Fibroblast of peridontal ligament (primary cell): ENCODE results near the gene LYRM4.
"Not testable (repeated sequence)": the region's sequence is repeated elsewhere in the genome, so short reads cannot be mapped to it uniquely, and the experiment has no call there.

Experiments used
- DNase-seq: peaks from one replicate; pipeline ENCODE4 v3.0.0-alpha.2; 2010; ENCODE audit errors: extremely low read depth

The LYRM4 gene

GRCh38 chr6:5122504-5123112 lies 138.1 kb downstream of the LYRM4 start:
- DNase-seq = no peak

GRCh38 chr6:5121956-5122355 lies 138.8 kb downstream of the LYRM4 start:
- no peak for DNase-seq

GRCh38 chr6:5121479-5121878 lies 139.3 kb downstream of the LYRM4 start:
- no peak for DNase-seq

- not testable (repeated sequence) for DNase-seq
Observed at GRCh38 chr6:5120543-5120942, 140.2 kb downstream of the LYRM4 start.

GRCh38 chr6:5120011-5120410 lies 140.7 kb downstream of the LYRM4 start:
- DNase-seq = no peak

DNA sequence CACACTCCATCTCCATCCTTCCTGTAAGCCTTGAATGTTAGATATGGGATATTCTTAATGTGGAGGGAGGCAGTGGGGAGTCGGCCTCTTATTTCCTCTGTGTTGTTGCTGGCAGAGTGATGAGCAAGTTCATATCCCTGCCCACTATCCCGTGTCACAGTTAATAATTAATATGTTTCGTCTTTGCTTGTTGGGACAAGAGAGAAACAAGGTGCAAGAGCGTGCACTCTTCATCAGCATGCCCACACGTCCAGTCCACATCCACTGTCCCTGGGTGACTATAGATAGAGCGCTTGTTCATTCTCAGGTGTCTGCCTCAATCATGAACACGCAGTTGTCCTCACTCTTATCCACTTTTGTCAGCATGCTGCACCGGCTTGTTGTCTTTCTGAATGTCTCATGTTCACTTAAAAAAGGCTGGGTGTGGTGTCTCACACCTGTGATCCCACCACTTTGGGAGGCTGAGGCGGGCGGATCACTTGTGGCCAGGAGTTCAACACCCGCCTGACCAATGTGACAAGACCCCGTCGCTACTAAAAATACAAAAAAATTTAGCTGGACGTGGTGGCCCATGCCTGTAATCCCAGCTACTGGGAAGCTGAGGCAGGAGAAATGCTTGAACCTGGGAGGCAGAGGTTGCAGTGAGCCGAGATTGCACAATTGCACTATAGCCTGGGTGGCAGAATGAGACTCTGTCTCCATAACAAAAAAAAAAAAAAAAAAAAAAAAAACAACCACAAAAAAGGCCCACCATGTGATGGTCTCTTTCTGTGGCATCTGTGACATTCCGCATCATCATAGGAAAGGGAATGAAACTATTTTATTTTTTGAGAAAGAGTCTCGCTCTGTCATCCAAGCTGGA lies 141.4 kb downstream of the LYRM4 start:
- no peak for DNase-seq

DNA sequence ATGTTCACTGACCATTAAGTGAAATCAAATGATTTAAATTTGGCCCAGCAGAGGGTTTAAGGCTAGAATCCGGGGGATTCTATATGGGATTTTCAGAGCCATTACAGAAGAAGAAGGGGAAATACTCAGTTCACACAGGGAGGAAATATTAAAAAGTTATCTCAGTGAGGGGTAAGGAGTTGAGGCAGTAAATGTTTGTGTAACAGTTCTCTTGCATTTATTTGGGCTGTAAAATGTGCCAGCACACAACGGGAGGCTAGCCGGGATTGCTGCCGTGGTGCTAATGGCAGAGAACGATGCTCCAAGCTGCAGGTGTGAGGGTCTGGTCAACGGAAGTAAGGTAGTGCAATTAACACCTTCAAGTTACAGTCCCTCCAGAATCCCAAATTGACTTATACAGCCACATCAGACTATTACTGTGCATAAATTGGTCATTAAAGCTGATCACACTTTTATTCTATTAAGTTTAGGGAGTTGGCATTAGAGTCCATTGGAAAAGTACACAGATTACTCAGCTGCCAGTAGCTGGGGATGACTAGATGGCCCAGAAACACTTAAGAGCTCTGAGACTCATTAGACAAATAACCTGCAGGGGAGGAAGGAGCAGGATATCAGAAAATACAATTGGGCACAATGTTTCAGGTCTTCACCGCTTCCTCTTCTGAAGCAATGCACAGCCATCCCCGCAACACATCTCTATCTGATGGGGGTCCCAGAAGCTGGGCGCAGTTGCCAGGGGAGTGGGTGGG lies 144.3 kb downstream of the LYRM4 start:
- no peak for DNase-seq

DNA sequence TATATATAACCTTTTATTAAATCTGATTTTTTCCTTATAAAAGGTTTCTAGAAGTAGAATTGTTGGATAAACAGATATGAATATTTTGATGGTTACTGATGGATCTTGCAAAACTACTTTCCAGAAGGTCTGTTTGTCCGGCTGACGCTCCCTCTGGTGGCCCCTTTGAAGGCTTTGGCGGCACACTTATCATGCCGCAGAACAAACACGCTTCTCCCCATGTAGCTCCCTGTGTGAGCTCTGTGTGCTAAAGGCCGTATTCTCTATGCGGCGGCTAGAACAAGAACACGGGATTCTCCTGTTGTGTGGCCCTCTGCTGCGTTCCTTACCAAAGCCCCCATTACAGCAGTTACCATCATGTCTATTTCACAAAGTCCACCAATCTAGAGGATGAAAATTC lies 145.6 kb downstream of the LYRM4 start:
- no peak for DNase-seq

- no peak for DNase-seq
Observed at GRCh38 chr6:5113096-5113495, 147.7 kb downstream of the LYRM4 start.

- DNase-seq = no peak
Observed at GRCh38 chr6:5112066-5112799, 148.5 kb downstream of the LYRM4 start.

GRCh38 chr6:5111626-5112025 lies 149.1 kb downstream of the LYRM4 start:
- DNase-seq = no peak

DNA sequence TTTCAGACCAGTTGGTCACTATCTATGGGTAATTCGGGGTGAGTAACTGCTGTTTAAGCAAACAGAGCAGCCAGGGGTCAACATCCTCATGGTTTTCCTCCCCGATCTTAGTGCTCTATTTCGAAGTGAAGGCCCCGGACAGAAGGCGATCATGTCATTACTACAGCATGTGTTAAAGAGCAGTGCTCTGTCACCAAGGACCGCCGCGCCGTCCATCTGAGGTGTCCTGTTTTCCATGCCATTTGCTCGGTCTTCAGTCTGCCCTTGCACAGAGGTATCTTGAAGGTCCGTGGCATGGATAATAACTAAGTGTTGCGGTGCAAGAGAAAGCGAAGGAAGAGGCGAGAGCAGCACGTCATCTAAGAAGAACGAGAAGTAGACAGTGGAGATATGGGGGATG lies 150.5 kb downstream of the LYRM4 start:
- DNase-seq = no peak

DNA sequence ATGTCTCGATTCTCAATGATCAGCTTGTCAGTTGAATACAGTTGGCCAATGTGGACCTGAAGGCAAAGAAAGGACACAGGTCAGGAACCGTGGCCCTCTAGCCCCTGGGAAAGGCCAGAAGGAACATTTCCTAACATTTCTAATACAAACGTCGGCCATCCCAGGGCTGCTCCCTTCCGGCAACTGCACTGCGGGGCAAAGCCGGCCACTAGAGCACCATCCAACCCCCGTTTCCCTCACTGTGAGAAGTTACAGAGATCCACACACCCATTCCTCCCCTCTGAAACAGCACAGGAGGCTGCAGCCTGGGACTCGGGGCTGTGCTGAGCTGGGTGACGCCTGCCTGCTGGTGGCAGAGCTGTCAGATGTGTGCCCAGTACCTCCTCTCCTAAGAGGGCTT lies 151.3 kb downstream of the LYRM4 start:
- DNase-seq = no peak

DNA sequence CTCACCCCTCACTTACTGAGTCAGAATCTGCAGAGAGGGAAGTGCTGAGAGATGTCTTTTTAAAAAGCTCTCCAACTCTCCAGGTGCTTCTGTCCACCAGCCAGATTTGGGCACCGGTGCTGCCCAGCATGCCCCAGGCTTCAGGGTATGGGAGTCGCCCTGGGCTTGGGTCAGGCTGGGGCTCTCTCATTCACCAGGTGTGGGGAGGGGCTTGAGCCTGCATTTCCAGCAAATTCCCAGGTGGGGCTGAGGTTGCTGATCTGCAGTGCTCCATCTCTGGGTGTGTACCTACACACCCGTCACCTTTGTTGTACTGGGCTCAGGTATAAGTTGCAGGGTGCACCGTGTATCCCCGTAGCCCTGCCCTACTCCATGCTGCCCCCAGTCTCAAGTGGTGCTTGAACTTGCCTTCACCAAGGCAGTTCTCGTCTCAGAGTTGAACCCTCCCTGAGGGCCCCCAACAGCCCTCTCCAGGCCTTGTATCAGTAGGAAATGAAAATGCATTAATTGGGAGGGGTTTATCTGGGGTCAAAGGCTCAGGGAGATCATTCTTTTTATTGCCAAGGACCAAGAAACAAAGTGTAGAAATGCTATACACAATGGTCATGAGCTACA lies 152.1 kb downstream of the LYRM4 start:
- no peak for DNase-seq

DNA sequence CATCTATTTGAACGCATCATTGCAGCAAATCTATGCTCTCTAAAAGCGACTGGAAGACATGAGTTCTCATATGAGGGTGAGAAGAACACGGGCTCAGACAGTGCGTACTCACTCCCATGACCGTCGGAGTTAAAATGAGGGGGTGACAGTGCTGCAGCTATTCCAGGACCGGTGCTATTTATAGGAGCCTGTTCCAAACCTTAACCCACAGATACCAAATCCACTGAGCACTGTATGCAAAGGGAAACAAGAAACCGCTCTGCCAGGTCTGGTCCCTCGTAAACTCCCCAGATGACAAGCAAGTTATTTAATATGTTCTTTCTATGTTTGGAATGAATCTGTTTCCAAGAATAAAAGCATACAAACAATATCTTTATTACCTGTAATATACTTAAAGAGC lies 152.7 kb downstream of the LYRM4 start:
- DNase-seq = no peak

- DNase-seq = no peak
Observed at GRCh38 chr6:5107341-5107740, 153.4 kb downstream of the LYRM4 start.

DNA sequence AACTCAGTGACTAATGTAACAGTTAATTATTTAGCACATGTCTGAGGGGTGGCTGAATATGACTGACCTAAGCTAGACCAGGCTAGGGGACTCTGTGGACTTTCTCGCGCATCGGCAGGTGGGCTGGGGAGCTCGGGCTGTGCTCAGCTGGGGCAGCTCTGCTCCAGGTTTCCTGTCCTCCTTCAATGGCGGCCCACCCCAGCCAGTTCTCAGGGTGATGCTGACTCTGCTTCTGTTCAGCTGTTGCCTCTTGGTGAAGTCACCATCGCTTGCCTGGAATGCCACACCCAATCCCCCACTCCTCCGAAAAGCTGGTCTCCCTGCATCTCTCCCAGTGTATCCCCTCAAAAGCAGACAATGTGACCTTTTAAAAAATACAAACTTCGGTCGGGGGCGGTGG lies 155.6 kb downstream of the LYRM4 start:
- DNase-seq = no peak

- no peak for DNase-seq
Observed at GRCh38 chr6:5104667-5105066, 156.1 kb downstream of the LYRM4 start.

DNA sequence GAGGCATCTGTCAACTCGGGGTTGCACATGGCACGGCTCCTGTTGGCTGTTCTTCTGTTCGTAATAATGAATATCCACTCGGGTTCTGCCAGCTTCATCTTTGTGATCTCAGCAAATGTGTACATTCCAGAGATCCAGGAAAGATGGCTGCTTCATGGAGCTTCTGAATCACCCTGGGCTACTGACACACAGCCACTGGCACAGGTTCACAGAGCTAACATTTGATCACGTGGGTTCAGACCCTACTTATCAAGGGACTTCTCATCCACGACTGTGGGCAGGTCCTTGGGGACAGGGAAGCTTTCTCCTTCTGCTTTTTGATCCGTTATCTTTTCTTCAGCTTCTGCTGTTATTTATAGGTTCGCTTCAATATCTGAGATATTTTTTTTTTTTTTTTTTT lies 157.5 kb downstream of the LYRM4 start:
- no peak for DNase-seq

GRCh38 chr6:5102267-5102970 lies 158.3 kb downstream of the LYRM4 start:
- no peak for DNase-seq

- no peak for DNase-seq
Observed at GRCh38 chr6:5100806-5101205, 159.9 kb downstream of the LYRM4 start.
